RWPE2 (cell line): Measurements from ENCODE around the gene HARS1.

Source experiments
- ATAC-seq: fragments of 200-7000 bp; cut with Tn5 transposase; 3 replicates; pipeline ENCODE4 v1.9.1; 2021; ENCODE audit warnings: low read depth
- DNase-seq: peaks from one replicate; pipeline ENCODE4 v3.0.0-alpha.2; 2020; ENCODE audit warnings: low spot score
- H3K27ac ChIP-seq: fragments of 450-650 bp; 2 replicates; pipeline ENCODE4 v1.5.1; 2017; ENCODE audit warnings: mild to moderate bottlenecking; ENCODE audit not compliant: poor library complexity, severe bottlenecking
- H3K27me3 ChIP-seq: fragments of 250-450 bp; sonication (Bioruptor Pico); 2 replicates; pipeline ENCODE4 v1.5.1; 2021; ENCODE audit warnings: mild to moderate bottlenecking, moderate library complexity; ENCODE audit not compliant: insufficient read depth, poor library complexity, severe bottlenecking
- H3K36me3 ChIP-seq: fragments of 250-450 bp; sonication (Bioruptor Pico); 2 replicates; pipeline ENCODE4 v1.5.1; 2020; ENCODE audit warnings: low read depth, mild to moderate bottlenecking, moderate library complexity
- H3K4me1 ChIP-seq: fragments of 250-450 bp; sonication (Bioruptor Pico); 2 replicates; pipeline ENCODE4 v1.5.1; 2021; ENCODE audit warnings: mild to moderate bottlenecking, moderate library complexity; ENCODE audit not compliant: insufficient read depth, poor library complexity, severe bottlenecking
- H3K4me3 ChIP-seq: fragments of 250-450 bp; sonication (Bioruptor Pico); 2 replicates; pipeline ENCODE4 v1.5.1; 2021; ENCODE audit warnings: mild to moderate bottlenecking, moderate library complexity; ENCODE audit not compliant: severe bottlenecking
- H3K9me3 ChIP-seq: fragments of 250-450 bp; sonication (Bioruptor Pico); 2 replicates; pipeline ENCODE4 v1.5.1; 2021; ENCODE audit warnings: mild to moderate bottlenecking, moderate library complexity; ENCODE audit not compliant: severe bottlenecking
- TF ChIP-seq, protein P1 (sequence below): fragments of 450-650 bp; IDR thresholded peaks from one replicate; pipeline ENCODE4 v1.5.1; 2017; ENCODE audit warnings: mild to moderate bottlenecking, moderate library complexity; ENCODE audit not compliant: poor library complexity, severe bottlenecking

Gene HARS1

DNA sequence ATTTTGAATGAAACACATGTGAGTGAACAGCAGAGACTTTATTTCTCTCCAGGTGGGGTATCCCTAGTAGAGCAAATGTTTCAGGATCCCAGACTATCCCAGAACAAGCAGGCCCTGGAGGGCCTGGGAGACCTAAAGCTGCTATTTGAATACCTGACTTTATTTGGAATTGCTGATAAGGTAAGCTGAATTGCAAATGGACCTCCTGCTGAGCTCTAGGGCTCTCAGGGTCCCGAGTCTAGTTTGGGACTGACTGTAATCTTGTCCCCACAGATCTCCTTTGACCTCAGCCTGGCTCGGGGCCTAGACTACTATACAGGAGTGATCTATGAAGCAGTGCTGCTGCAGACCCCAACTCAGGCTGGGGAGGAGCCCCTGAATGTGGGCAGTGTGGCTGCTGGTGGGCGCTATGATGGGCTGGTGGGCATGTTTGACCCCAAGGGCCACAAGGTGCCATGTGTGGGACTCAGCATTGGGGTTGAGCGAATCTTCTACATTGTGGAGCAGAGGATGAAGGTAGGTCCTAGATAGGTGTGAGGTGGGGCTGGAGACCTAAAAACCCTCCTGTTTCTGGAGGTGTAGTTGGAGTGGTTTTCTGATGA, 5.8 kb upstream of the HARS1 start:
- no peaks in the 10 kb centered on the region for H3K9me3 ChIP-seq
- H3K27ac ChIP-seq = no peak overlapping the region
- no peak overlapping the region for H3K4me3 ChIP-seq
- DNase-seq (no peak), ATAC-seq (no peak)
- H3K27me3 ChIP-seq = no peaks in the 10 kb centered on the region
- H3K4me1 ChIP-seq = peaks cover 6% of the 10 kb centered on the region
- TF ChIP-seq, protein P1, sequence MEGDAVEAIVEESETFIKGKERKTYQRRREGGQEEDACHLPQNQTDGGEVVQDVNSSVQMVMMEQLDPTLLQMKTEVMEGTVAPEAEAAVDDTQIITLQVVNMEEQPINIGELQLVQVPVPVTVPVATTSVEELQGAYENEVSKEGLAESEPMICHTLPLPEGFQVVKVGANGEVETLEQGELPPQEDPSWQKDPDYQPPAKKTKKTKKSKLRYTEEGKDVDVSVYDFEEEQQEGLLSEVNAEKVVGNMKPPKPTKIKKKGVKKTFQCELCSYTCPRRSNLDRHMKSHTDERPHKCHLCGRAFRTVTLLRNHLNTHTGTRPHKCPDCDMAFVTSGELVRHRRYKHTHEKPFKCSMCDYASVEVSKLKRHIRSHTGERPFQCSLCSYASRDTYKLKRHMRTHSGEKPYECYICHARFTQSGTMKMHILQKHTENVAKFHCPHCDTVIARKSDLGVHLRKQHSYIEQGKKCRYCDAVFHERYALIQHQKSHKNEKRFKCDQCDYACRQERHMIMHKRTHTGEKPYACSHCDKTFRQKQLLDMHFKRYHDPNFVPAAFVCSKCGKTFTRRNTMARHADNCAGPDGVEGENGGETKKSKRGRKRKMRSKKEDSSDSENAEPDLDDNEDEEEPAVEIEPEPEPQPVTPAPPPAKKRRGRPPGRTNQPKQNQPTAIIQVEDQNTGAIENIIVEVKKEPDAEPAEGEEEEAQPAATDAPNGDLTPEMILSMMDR = no peak
- H3K36me3 ChIP-seq = peaks cover 81% of the 10 kb centered on the region

DNA sequence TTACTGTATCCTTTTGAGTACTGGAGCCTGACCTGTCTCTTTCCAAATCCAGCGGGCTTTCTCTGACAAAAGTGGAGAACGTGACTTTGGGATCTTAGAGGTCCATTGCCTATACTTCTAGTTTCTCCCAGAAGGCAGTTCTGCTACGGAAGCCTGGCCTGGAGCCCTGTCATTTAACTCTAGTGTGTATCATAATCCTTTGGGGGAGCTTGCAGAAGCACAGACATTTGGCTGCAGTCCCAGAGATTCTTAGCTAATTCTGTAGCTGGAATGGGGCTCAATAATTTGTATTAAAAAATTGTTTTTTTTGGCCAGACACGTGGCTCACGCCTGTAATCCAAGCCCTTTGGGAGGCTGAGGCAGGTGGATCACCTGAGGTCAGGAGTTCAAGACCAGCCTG, 3.1 kb upstream of the HARS1 start:
- Histone ChIP-seq H3K4me1 (peaks cover 9% of the 10 kb centered on the region), H3K9me3 (no peaks in the 10 kb centered on the region), H3K36me3 (peaks cover 72% of the 10 kb centered on the region), H3K27me3 (no peaks in the 10 kb centered on the region), H3K4me3 (no peak overlapping the region), H3K27ac (no peak overlapping the region)
- DNase-seq = no peak
- no peak for ATAC-seq
- TF ChIP-seq, protein P1 = no peak

DNA sequence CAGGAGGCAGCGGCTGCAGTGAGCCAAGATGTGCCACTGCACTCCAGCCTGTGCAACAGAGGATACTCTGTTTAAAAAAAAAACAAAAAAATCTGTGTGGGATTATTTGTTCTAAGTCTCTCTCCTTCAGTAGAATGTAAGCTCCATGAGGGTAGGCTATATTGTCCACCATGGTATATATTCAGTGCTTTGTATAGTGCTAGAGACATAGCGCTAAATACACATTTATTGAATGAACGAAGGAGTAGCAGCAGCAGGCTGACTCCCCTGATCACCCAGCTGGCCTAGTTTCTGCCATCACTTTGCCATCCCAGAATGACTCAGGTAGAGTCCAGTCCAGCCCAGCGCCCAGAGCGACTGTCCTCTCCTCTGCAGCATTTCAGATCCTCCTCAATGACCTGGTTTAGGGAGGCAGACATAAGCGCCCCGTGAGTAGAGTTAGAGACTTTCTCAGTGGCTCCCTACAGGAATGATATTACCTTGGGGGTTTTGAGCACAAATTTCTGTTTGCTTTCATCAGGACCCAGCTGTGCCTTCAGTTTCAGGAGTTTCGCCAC, 716 bp downstream of the HARS1 start:
- H3K4me3 ChIP-seq = peak overlapping the region; percentile 69
- TF ChIP-seq, protein P1 = no peak
- ATAC-seq (peak; percentile 2; the same call in 2 of the 3 replicates), DNase-seq (no peak)
- H3K27ac ChIP-seq = peak overlapping the region; percentile 73
- H3K9me3 ChIP-seq = no peaks in the 10 kb centered on the region
- H3K4me1 ChIP-seq = peaks cover 9% of the 10 kb centered on the region
- H3K36me3 ChIP-seq = peaks cover 70% of the 10 kb centered on the region
- no peaks in the 10 kb centered on the region for H3K27me3 ChIP-seq

DNA sequence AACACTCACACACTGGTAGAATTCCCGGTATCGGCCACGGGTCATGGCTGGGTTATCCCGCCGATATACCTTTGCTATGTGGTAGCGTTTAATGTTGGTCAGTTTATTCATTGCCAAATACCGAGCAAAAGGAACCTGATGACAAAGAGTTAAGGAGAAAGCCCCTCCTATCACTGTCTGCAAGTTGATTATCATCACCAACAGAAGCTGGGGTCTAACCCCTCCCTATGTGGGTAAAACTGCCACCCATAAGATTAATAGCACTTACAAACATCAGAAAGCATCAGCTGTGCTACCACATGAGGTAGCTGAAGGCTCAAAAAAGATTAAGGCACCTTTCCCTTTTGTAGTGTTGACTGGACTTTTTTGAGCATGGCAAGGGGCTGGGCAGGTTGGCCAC, 12.2 kb downstream of the HARS1 start:
- TF ChIP-seq, protein P1 = no peak
- Histone ChIP-seq H3K27me3 (no peaks in the 10 kb centered on the region), H3K4me3 (no peak overlapping the region), H3K9me3 (no peaks in the 10 kb centered on the region), H3K27ac (no peak overlapping the region), H3K36me3 (peaks cover 85% of the 10 kb centered on the region), H3K4me1 (no peaks in the 10 kb centered on the region)
- ATAC-seq (no peak), DNase-seq (no peak)

DNA sequence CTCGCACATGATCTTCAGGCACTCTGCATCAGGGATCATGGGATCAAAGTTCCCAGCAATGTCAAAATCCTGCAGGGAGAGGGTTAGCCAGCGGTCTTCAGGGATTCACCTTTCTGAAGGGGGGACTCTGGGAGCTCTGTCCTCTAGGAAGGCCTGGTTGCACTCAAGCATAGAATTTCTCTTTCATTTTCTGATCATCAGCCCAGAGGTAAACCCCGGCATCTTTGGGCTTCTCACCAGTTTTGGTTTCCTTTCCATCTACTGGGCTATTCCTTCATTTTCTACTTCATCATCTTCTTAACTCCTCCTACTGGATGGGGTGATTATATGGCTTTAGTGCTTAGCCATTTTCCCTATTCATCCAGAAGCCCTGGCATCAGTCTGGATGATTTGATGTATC, 13.2 kb downstream of the HARS1 start:
- DNase-seq (no peak), ATAC-seq (no peak)
- no peaks in the 10 kb centered on the region for H3K9me3 ChIP-seq
- H3K4me1 ChIP-seq = no peaks in the 10 kb centered on the region
- TF ChIP-seq, protein P1 = no peak
- no peak overlapping the region for H3K27ac ChIP-seq
- H3K4me3 ChIP-seq = no peak overlapping the region
- H3K36me3 ChIP-seq = peaks cover 85% of the 10 kb centered on the region
- no peaks in the 10 kb centered on the region for H3K27me3 ChIP-seq
